NCI-H146 treated with DMSO at 0.1 percent for 48 hours (cell line): ENCODE data around the gene ASIP.
A peak's percentile ranks its signal among the peaks of the same experiment; 100 is the strongest.
"Not testable (repeated sequence)": the region's sequence is repeated elsewhere in the genome, so short reads cannot be mapped to it uniquely, and the experiment has no call there.

ENCODE experiments used
- DNase-seq: peaks from one replicate; lab custom pipeline; 2025; ENCODE audit not compliant: unreplicated experiment; lab: John Stamatoyannopoulos, UW

ASIP gene

GRCh38 chr20:34283844-34284243, 42.6 kb downstream of the ASIP start:
- DNase-seq: no peak

- DNase-seq: no peak
These were observed 44.2 kb downstream of the ASIP start for GRCh38 chr20:34285450-34285849.

GRCh38 chr20:34287500-34287899, 46.3 kb downstream of the ASIP start:
- DNase-seq: not testable (repeated sequence)

- DNase-seq: no peak
These were observed 49.2 kb downstream of the ASIP start for GRCh38 chr20:34290471-34290870.

GRCh38 chr20:34292496-34292895, 51.3 kb downstream of the ASIP start:
- DNase-seq: no peak

- no peak for DNase-seq
These were observed 51.9 kb downstream of the ASIP start for GRCh38 chr20:34293119-34293518.

- DNase-seq: no peak
These were observed 52.4 kb downstream of the ASIP start for GRCh38 chr20:34293589-34293988.

- no peak for DNase-seq
These were observed 53.3 kb downstream of the ASIP start for GRCh38 chr20:34294563-34294962.

GRCh38 chr20:34295284-34295683, 54.1 kb downstream of the ASIP start:
- no peak for DNase-seq

- no peak for DNase-seq
These were observed 55.2 kb downstream of the ASIP start for GRCh38 chr20:34296468-34296867.

- DNase-seq: not testable (repeated sequence)
These were observed 57.1 kb downstream of the ASIP start for GRCh38 chr20:34298294-34298784.

GRCh38 chr20:34299556-34300255, 58.5 kb downstream of the ASIP start:
- DNase-seq: no peak

- DNase-seq: no peak
These were observed 59.1 kb downstream of the ASIP start for GRCh38 chr20:34300256-34300806.

- no peak for DNase-seq
These were observed 59.8 kb downstream of the ASIP start for GRCh38 chr20:34300809-34301586.

GRCh38 chr20:34301587-34302311, 60.5 kb downstream of the ASIP start:
- DNase-seq: no peak

GRCh38 chr20:34302312-34302722, 61.1 kb downstream of the ASIP start:
- DNase-seq: no peak

GRCh38 chr20:34302723-34303533, 61.7 kb downstream of the ASIP start, which contains the start of gene AHCY:
Gene AHCY (minus strand): TSS chr20:34303355. CDS start chr20:34303270, 85 bp downstream.
- DNase-seq: peak; percentile 91

GRCh38 chr20:34305333-34306230, 64.4 kb downstream of the ASIP start:
- no peak for DNase-seq

- no peak for DNase-seq
These were observed 68.5 kb downstream of the ASIP start for GRCh38 chr20:34309691-34310090.
